ENCODE measurements around the gene ZNF470. TPM values are rescaled to one million over a fixed set of nuclear protein-coding genes. Genes with fewer than 3 reads are reported as not detected.

ZNF470 gene
- total RNA-seq, 1 donor, result 6.4 TPM

DNA sequence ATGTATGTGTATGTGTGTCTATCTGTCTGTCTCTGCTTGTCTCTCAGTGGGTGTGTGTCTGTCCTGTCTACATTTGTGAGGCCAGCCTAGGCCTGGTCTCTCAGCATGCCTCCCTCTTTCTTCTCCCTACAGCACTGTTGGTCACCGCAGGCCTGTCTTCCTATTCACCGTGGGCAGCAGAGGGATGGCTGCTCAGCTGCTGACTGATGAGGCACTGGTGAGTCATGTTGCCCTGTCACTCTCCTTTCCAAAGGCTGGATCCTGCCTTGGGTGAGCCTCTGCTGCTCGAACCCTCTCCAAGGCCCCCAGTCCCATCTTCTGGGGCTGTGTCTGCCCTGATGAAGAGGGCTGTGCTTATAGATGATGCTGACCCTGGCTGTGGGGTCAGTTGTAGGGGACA lies 34.1 kb downstream of the ZNF470 start:
- no peak overlapping the region for H3K4me3 ChIP-seq (ENCODE audit: low read depth, low read length)
- DNase-seq (ENCODE audit: low read depth), result no peak
- TF ChIP-seq, protein P1, sequence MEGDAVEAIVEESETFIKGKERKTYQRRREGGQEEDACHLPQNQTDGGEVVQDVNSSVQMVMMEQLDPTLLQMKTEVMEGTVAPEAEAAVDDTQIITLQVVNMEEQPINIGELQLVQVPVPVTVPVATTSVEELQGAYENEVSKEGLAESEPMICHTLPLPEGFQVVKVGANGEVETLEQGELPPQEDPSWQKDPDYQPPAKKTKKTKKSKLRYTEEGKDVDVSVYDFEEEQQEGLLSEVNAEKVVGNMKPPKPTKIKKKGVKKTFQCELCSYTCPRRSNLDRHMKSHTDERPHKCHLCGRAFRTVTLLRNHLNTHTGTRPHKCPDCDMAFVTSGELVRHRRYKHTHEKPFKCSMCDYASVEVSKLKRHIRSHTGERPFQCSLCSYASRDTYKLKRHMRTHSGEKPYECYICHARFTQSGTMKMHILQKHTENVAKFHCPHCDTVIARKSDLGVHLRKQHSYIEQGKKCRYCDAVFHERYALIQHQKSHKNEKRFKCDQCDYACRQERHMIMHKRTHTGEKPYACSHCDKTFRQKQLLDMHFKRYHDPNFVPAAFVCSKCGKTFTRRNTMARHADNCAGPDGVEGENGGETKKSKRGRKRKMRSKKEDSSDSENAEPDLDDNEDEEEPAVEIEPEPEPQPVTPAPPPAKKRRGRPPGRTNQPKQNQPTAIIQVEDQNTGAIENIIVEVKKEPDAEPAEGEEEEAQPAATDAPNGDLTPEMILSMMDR (IDR thresholded peaks at IDR 0.05; ENCODE audit: insufficient read depth, low read length), result no peak

DNA sequence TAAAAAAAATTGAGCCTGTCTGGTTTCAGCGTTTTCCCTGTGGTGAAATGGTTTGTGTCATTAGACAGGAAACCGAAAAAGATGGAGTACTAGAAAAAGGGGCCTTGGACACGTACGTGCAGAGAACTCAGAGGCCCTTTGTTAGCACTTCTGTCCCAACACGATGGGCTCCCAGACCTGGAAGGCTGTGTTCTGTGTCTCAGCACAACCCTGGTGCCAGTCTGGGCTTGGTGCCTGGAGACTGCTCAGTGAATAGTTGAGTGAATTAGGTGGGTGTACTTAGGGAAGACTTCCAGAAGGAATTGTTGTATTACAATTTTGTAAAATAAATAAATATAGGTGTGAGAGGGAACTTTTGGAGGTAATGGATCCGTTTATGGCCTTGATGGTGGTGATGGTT lies 36.6 kb downstream of the ZNF470 start:
- TF ChIP-seq, protein P1 (IDR thresholded peaks at IDR 0.05; ENCODE audit: insufficient read depth, low read length), result no peak
- no peak for DNase-seq (ENCODE audit: low read depth)
- no peak overlapping the region for H3K4me3 ChIP-seq (ENCODE audit: low read depth, low read length)

GRCh38 chr19:56608274-56608964 lies 41.2 kb downstream of the ZNF470 start:
- TF ChIP-seq, protein P1 (IDR thresholded peaks at IDR 0.05; ENCODE audit: insufficient read depth, low read length), result no peak
- H3K4me3 ChIP-seq (ENCODE audit: low read depth, low read length), result no peak overlapping the region
- no peak for DNase-seq (ENCODE audit: low read depth)

GRCh38 chr19:56611288-56611687 lies 44.0 kb downstream of the ZNF470 start:
- H3K4me3 ChIP-seq (ENCODE audit: low read depth, low read length), result no peak overlapping the region
- no peak for DNase-seq (ENCODE audit: low read depth)
- TF ChIP-seq, protein P1 (IDR thresholded peaks at IDR 0.05; ENCODE audit: insufficient read depth, low read length), result no peak

GRCh38 chr19:56612737-56613136 lies 45.5 kb downstream of the ZNF470 start:
- H3K4me3 ChIP-seq (ENCODE audit: low read depth, low read length), result no peak overlapping the region
- no peak for DNase-seq (ENCODE audit: low read depth)
- TF ChIP-seq, protein P1 (IDR thresholded peaks at IDR 0.05; ENCODE audit: insufficient read depth, low read length), result no peak

DNA sequence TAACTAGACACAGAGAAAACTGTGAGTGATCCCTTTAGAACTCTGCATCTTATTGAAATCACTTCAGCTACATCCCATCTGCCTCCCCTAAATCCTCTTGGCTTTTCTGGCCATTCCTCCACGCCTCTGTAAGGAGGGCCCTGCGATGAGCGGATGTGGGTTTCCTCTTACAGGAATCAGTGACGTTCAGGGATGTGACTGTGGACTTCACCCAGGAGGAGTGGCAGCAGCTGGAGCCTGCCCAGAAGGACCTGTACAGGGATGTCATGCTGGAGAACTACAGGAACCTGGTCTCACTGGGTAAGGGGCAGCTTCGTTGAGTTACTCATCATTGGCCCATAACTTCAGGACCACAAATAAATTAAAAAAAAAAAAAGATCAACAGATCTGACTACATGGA lies 46.4 kb downstream of the ZNF470 start:
- H3K4me3 ChIP-seq (ENCODE audit: low read depth, low read length), result no peak overlapping the region
- TF ChIP-seq, protein P1 (IDR thresholded peaks at IDR 0.05; ENCODE audit: insufficient read depth, low read length), result no peak
- DNase-seq (ENCODE audit: low read depth), result no peak

DNA sequence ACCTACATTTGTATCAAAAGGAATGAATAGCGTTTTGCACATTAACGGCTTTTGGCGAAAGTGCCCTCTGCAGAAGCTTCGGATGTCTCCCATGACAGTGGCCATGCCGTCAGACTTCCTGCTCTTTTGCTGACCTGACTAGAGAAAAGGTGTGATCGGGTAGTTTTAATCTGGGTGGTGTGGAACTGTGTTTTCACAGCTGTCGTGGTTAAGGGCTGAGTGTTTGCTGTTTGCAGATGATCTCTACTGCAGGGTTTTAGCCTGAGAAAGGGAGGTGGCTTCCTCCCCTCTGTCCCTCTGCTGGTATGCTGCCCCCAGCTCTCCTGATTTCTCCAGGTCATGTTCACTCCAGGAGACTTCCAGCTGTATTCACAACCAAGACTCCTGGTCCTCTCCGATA lies 50.3 kb downstream of the ZNF470 start:
- TF ChIP-seq, protein P1 (IDR thresholded peaks at IDR 0.05; ENCODE audit: insufficient read depth, low read length), result no peak
- H3K4me3 ChIP-seq (ENCODE audit: low read depth, low read length), result no peak overlapping the region
- no peak for DNase-seq (ENCODE audit: low read depth)
